GM12872 (cell line): ENCODE results near the gene RPTOR.

Experiments
- TF ChIP-seq, protein P1 (sequence below): IDR thresholded peaks from 3 replicates; pipeline ENCODE4 v1.5.1; 2011; ENCODE audit warnings: low read depth, mild to moderate bottlenecking, low read length, moderate library complexity; ENCODE audit not compliant: insufficient read depth

RPTOR gene

DNA sequence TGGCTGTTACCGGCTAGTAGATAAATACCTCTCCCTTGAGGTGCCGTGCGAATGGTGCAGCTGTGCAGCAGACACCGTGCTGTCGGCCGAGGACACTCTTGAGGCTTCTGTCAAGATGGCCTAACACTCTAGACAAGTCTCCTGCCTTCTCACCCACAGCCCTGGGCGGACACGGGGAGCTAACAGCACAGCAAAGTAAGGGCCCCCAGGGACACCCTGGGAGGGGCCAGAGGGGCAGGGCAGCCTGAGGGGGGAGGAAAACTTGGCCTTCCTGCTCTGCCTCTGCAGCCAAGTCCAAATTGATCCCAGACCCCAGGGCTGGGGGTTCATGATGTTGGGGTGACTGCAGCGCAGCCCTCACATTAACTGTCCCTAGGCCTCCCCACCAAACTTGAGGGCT is 210.2 kb downstream of the RPTOR start:
- TF ChIP-seq, protein P1, sequence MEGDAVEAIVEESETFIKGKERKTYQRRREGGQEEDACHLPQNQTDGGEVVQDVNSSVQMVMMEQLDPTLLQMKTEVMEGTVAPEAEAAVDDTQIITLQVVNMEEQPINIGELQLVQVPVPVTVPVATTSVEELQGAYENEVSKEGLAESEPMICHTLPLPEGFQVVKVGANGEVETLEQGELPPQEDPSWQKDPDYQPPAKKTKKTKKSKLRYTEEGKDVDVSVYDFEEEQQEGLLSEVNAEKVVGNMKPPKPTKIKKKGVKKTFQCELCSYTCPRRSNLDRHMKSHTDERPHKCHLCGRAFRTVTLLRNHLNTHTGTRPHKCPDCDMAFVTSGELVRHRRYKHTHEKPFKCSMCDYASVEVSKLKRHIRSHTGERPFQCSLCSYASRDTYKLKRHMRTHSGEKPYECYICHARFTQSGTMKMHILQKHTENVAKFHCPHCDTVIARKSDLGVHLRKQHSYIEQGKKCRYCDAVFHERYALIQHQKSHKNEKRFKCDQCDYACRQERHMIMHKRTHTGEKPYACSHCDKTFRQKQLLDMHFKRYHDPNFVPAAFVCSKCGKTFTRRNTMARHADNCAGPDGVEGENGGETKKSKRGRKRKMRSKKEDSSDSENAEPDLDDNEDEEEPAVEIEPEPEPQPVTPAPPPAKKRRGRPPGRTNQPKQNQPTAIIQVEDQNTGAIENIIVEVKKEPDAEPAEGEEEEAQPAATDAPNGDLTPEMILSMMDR, result no peak

DNA sequence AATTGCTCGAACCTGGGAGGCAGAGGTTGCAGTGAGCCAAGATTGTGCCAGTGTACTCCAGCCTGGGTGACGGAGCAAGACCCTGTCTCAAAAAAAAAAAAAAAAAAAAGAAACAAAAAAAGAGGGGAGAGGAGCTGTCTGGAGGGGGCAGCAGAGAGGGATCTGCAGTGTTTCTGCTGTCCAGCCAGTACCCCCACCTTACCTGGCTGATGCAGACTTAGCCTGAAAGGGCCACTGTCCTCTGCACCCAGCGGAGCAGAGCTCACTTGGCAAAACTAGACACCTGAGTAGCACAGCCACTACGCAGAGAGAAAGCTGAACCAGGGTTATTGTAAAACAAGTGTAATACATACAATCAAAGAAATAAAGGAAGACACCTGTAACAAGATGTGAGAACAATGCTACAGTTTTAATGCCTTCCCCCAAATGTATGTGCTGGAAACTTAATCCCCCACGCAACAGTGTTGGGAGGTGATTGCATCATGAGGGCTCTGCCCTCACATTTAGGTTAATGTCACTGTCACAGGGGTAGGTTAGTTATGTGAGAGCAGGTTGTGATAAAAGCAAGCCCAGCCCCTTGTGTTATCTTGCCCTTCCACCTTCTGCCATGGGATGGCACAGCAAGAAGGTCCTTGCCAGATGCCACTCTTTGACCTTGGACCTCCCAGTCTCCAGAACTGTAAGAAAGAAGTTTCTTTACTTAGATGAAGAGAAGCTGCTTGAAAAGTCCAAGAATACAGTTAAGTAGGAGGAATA is 211.2 kb downstream of the RPTOR start:
- TF ChIP-seq, protein P1, result peak; percentile 36; the same call in 2 of the 3 replicates

DNA sequence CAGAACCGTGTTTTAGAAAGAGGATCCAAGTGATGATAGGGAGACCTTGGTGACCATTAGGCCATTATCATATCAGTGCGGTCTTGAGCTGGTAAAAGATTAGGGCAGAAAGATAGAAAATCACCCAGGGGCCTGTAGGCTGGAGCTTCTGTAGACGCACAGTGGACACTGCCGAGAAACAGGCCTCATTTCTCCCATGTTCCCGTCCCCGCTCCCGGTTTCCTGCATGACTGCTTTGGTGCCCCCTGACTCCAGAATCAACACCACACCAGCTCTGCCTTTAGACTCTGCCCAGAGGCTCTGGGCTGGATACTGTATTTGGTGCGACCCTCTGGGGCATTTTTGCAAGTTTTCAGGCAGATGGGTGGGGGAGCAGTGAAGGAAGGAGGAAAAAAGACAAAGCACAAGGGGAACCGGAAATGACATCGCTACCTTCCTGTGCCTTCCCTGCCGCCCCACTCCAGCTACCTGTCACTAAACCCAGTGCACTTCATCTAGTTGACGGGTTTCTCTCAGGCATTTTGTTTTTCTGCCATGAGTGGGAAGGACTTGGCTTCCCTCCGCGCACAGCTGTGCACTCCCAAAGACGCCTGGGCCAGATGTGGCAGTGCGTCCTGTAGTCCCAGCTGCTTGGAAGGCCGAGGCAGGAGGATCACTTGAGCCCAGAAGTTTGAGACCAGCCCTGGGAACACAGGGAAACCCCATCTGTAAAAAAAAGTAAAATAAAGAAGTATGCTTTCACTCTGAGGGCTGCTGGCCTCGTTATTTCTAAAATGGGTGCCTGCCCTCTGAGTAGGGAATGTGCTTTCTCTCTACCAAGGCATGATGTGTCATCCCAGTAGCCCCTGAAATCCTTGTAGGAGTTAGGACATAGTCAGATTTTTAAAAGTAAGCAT is 214.1 kb downstream of the RPTOR start:
- TF ChIP-seq, protein P1, result no peak

DNA sequence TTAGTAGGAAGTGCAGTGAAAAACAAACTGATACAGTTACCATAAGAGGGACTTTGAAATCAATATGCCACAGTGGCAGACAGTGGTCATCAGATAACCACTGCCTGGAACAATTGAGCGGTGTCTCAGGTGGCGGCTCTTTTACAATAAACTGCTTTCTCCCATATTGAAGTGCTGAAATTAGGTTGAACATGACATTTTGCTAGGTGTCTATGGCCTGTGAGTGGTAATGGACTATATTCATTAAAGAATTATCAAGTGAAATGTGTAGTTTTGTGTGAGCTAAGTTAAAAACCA is 214.7 kb downstream of the RPTOR start:
- TF ChIP-seq, protein P1, result no peak

DNA sequence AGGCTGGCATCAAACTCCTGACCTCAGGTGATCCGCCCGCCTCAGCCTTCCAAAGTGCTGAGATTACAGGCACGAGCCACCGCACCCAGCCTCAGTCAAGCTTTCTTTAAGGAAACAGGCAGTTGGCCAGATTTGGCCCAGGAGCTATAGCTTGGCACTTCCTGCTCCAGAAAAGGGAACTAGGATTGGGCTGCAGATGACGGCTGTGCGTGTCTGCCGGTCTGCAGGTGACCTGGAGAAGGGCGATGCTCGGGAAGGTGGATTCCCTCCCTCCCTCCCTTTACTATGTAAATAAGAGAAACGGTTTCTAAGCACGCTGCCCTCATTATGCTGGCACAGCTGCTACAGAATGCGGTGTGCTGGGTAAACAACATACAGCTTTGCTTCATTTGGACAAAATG is 215.9 kb downstream of the RPTOR start:
- TF ChIP-seq, protein P1, result no peak

DNA sequence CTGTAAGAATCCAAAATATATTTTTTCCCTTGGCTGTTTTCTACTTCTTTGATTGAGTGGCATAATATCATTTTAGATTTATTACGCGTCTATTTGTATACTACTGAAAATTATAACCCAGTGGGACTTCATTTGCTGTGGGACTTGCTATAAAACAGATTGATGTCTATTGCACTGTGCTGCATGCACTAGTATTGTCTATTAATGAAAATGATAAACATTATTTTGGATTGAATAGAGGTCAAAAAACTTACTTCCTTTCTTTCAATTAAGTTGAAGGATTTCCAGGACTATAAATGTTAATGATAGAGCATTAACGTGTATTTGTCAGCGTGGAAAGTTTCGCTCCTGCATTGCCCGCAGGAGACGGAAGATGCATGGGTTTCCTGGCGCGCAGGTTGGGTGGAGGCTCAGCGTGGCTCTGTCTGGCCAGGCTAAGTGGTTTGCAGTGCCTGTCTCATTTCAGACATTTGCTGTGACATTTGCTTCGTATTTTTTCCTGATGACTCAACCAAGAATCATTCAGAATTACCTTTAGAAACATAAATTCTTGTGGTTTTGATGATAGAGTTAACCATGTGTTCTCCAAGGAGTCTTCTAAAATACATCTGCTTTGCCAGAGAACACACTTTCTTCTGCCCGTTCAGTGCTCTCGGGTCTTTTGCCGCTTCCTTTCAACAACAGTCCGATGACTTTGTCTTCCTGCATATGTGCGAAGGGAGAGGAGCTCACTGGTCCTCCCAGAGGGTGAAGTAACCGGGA is 216.7 kb downstream of the RPTOR start:
- TF ChIP-seq, protein P1, result no peak

DNA sequence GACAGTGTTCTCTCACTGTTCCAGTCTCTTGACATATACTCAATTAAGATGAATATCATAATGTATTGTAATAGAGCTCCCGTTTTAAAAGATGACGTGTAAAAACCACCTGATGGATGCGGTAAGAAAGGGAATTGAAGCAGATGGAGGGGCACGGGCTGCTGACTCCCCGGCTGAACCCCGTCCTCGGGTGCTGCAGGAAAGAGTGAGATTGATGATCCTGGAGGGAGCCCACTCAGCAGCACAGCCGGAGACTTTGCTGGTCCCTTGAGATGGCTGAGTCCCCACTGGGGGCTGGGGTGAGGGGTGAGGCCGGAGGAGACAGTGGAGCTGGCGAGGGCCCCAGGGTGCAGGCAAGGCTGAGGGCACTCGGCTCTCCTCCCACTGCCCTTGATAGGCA is 217.4 kb downstream of the RPTOR start:
- TF ChIP-seq, protein P1, result no peak
